Measurements from ENCODE around the gene ATP8B3.

The ATP8B3 gene

DNA sequence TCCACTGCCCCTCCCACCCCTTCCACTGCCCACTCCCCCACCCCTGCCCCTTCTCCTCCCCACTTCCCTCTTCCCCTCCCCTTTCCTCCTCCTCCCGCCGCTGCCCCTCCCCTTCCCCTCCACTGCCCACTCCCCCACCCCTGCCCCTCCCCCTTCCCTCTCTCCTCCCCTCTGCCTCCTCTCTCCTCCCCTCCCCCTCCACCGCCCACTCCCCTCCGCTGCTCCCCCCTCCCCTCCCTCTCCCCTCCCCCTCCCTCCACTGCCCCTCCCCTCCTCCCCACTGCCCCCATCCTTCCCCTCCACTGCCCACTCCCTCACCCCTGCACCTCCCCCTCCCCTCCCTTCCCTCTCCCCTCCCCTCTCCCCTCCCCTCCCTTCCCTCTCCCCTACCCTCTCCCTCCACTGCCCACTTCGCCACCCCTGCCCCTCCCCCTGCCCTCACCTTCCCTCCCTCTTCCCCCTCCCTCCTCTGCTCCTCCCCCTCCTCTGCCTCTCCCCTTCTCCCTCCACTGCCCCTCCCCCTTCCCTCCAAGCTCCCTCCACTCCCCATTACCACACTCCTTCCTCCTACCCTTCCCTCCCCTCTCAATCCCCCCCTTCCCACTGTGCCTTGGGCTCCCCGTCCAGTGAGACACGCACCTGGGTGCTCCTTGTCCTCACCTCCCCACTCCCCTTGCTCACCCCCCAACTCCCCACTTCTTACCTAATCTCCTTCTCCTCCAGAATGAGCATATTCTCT, 21.9 kb downstream of the ATP8B3 start:
- Histone ChIP-seq H3K4me1 (ENCODE audit: control insufficient read depth, insufficient read depth, low read length) (no peaks in the 10 kb centered on the region), H3K9me3 (ENCODE audit: control insufficient read depth, insufficient read depth, low read depth, low read length) (no peaks in the 10 kb centered on the region), H3K36me3 (ENCODE audit: control insufficient read depth in 2 of 2, insufficient read depth in 1 of 2, low read length in 2 of 2) (no peaks in the 10 kb centered on the region), H3K4me3 (ENCODE audit: low read depth, low read length) (no peak overlapping the region), H3K27ac (ENCODE audit: extremely low read depth, low read depth, low read length) (no peak overlapping the region)
- CTCF ChIA-PET: interaction anchor here (0.5 to 1.3 kb wide), 3 partner anchors 17 to 118 kb away, joined by 3 to 4 read pairs (median 3); no protein-coding TSS in a partner anchor
- TF ChIP-seq, protein P1, sequence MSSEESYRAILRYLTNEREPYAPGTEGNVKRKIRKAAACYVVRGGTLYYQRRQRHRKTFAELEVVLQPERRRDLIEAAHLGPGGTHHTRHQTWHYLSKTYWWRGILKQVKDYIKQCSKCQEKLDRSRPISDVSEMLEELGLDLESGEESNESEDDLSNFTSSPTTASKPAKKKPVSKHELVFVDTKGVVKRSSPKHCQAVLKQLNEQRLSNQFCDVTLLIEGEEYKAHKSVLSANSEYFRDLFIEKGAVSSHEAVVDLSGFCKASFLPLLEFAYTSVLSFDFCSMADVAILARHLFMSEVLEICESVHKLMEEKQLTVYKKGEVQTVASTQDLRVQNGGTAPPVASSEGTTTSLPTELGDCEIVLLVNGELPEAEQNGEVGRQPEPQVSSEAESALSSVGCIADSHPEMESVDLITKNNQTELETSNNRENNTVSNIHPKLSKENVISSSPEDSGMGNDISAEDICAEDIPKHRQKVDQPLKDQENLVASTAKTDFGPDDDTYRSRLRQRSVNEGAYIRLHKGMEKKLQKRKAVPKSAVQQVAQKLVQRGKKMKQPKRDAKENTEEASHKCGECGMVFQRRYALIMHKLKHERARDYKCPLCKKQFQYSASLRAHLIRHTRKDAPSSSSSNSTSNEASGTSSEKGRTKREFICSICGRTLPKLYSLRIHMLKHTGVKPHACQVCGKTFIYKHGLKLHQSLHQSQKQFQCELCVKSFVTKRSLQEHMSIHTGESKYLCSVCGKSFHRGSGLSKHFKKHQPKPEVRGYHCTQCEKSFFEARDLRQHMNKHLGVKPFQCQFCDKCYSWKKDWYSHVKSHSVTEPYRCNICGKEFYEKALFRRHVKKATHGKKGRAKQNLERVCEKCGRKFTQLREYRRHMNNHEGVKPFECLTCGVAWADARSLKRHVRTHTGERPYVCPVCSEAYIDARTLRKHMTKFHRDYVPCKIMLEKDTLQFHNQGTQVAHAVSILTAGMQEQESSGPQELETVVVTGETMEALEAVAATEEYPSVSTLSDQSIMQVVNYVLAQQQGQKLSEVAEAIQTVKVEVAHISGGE (tag by site-specific recombination; conservative IDR thresholded peaks at IDR 0.05; ENCODE audit: low read depth): no peak
- TF ChIP-seq ZIC2 (tag by site-specific recombination; IDR thresholded peaks at IDR 0.05): no peak
- no peak for TF ChIP-seq ZNF324 (tag by site-specific recombination; IDR thresholded peaks at IDR 0.05)
- TF ChIP-seq ZNF837 (tag by site-specific recombination; IDR thresholded peaks at IDR 0.05): no peak
- no peak for TF ChIP-seq ZXDB (tag by site-specific recombination; IDR thresholded peaks at IDR 0.05)
- no peak for TF ChIP-seq ZNF16 (tag by site-specific recombination; IDR thresholded peaks at IDR 0.05; ENCODE audit: low read depth)
- POLR2A ChIA-PET: interaction anchor here (0.6 kb wide), 1 partner anchor 1129 kb away, joined by 3 read pairs; no protein-coding TSS in a partner anchor

DNA sequence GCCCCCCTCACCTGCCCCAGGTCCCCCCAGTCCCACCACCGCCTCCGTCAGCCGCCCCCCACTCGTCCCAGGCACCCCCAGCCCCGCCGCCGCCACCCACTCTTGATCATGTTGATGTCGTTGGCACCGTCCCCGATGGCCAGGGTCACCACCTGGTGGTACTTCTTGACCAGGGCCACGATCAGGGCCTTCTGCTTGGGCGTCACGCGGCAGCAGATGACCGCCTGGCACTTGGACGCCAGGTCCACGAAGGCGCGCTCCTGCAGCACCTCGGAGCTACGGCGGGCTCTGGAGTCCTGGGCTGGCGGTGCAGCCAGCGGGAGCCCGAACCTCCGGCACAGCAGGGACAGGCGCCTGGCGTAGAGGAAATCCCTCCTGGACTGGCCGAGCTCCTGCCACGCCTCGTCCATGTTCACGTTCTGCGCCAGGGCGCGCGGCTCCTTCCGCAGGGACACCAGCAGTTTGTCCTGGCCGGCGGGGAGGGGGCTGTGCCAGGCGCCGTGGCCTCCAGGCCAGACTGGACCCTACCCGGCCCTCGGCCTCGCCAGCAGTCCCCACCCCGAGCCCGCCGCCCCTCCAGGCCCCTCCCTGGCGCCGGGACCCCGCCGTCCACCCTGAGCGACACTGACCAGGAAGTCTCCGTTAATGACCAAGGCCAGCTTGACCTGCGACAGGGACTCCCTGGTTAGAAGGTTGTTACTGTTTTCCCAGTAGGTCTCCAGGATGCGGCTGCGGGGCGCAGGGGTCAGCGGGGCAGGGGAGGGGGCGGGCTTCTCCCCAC, 22.6 kb downstream of the ATP8B3 start:
- H3K4me3 ChIP-seq (ENCODE audit: low read depth, low read length): no peak overlapping the region
- no peak for TF ChIP-seq ZNF10 (tag by site-specific recombination; IDR thresholded peaks at IDR 0.05)
- no peak for TF ChIP-seq BCL11B (tag by site-specific recombination; IDR thresholded peaks at IDR 0.05; ENCODE audit: low read depth)
- no peak for TF ChIP-seq REPIN1 (tag by site-specific recombination; IDR thresholded peaks at IDR 0.05; ENCODE audit: low read depth)
- TF ChIP-seq ZFHX2 (tag by site-specific recombination; conservative IDR thresholded peaks at IDR 0.05): no peak
- TF ChIP-seq, protein P2, sequence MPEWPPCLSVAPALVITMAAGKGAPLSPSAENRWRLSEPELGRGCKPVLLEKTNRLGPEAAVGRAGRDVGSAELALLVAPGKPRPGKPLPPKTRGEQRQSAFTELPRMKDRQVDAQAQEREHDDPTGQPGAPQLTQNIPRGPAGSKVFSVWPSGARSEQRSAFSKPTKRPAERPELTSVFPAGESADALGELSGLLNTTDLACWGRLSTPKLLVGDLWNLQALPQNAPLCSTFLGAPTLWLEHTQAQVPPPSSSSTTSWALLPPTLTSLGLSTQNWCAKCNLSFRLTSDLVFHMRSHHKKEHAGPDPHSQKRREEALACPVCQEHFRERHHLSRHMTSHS (tag by site-specific recombination; IDR thresholded peaks at IDR 0.05): no peak
- TF ChIP-seq ZNF169 (tag by site-specific recombination; IDR thresholded peaks at IDR 0.05): no peak
- TF ChIP-seq ZNF223 (tag by site-specific recombination; IDR thresholded peaks at IDR 0.05): no peak
- no peak for TF ChIP-seq MEIS1 (CRISPR knock-in tag; IDR thresholded peaks at IDR 0.05; ENCODE audit: borderline replicate concordance)
- no peak for TF ChIP-seq ZNF677 (tag by site-specific recombination; IDR thresholded peaks at IDR 0.05)
- no peak for TF ChIP-seq GLIS1 (tag by site-specific recombination; IDR thresholded peaks at IDR 0.05)
- TF ChIP-seq, protein P3, sequence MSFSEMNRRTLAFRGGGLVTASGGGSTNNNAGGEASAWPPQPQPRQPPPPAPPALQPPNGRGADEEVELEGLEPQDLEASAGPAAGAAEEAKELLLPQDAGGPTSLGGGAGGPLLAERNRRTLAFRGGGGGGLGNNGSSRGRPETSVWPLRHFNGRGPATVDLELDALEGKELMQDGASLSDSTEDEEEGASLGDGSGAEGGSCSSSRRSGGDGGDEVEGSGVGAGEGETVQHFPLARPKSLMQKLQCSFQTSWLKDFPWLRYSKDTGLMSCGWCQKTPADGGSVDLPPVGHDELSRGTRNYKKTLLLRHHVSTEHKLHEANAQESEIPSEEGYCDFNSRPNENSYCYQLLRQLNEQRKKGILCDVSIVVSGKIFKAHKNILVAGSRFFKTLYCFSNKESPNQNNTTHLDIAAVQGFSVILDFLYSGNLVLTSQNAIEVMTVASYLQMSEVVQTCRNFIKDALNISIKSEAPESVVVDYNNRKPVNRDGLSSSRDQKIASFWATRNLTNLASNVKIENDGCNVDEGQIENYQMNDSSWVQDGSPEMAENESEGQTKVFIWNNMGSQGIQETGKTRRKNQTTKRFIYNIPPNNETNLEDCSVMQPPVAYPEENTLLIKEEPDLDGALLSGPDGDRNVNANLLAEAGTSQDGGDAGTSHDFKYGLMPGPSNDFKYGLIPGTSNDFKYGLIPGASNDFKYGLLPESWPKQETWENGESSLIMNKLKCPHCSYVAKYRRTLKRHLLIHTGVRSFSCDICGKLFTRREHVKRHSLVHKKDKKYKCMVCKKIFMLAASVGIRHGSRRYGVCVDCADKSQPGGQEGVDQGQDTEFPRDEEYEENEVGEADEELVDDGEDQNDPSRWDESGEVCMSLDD (tag by site-specific recombination; IDR thresholded peaks at IDR 0.05): no peak
- TF ChIP-seq ZNF157 (tag by site-specific recombination; IDR thresholded peaks at IDR 0.05): no peak
- TF ChIP-seq, protein P4, sequence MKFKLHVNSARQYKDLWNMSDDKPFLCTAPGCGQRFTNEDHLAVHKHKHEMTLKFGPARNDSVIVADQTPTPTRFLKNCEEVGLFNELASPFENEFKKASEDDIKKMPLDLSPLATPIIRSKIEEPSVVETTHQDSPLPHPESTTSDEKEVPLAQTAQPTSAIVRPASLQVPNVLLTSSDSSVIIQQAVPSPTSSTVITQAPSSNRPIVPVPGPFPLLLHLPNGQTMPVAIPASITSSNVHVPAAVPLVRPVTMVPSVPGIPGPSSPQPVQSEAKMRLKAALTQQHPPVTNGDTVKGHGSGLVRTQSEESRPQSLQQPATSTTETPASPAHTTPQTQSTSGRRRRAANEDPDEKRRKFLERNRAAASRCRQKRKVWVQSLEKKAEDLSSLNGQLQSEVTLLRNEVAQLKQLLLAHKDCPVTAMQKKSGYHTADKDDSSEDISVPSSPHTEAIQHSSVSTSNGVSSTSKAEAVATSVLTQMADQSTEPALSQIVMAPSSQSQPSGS (tag by site-specific recombination; IDR thresholded peaks at IDR 0.05; ENCODE audit: low read depth): no peak
- no peak for TF ChIP-seq KLF8 (tag by site-specific recombination; IDR thresholded peaks at IDR 0.05)
- TF ChIP-seq ZNF792 (tag by site-specific recombination; IDR thresholded peaks at IDR 0.05): no peak
- no peak for TF ChIP-seq ZNF23 (tag by site-specific recombination; IDR thresholded peaks at IDR 0.05; ENCODE audit: borderline replicate concordance)
- ChIA-PET POLR2A (no interaction called here), CTCF (interaction anchor here (0.6 to 2.1 kb wide), 5 partner anchors 12 to 268 kb away, joined by 3 to 15 read pairs (median 3); no protein-coding TSS in a partner anchor)
- no peaks in the 10 kb centered on the region for H3K36me3 ChIP-seq (ENCODE audit: control insufficient read depth in 2 of 2, insufficient read depth in 1 of 2, low read length in 2 of 2)
- no peak overlapping the region for H3K27ac ChIP-seq (ENCODE audit: extremely low read depth, low read depth, low read length)
- no peaks in the 10 kb centered on the region for H3K9me3 ChIP-seq (ENCODE audit: control insufficient read depth, insufficient read depth, low read depth, low read length)
- H3K4me1 ChIP-seq (ENCODE audit: control insufficient read depth, insufficient read depth, low read length): no peaks in the 10 kb centered on the region

Data from HEK293 (cell line).